NCI-H1436 (cell line): ENCODE data around the gene HMCN2.

Experiments
- DNase-seq: peaks from one replicate; lab custom pipeline; 2025; lab: John Stamatoyannopoulos, UW

The HMCN2 gene

GRCh38 chr9:130290291-130291181, 25.0 kb downstream of the HMCN2 start:
- no peak for DNase-seq

GRCh38 chr9:130291474-130291873, 25.9 kb downstream of the HMCN2 start:
- DNase-seq = no peak

- DNase-seq = no peak
These were observed 26.5 kb downstream of the HMCN2 start for GRCh38 chr9:130292106-130292505.

- DNase-seq = no peak
These were observed 29.1 kb downstream of the HMCN2 start for GRCh38 chr9:130294664-130295063.

GRCh38 chr9:130295431-130295830, 29.9 kb downstream of the HMCN2 start:
- no peak for DNase-seq

GRCh38 chr9:130295945-130296782, 30.6 kb downstream of the HMCN2 start:
- DNase-seq = no peak

GRCh38 chr9:130296783-130297055, 31.2 kb downstream of the HMCN2 start:
- no peak for DNase-seq

GRCh38 chr9:130297371-130297770, 31.8 kb downstream of the HMCN2 start:
- no peak for DNase-seq

- DNase-seq = no peak
These were observed 33.2 kb downstream of the HMCN2 start for GRCh38 chr9:130298662-130299279.

GRCh38 chr9:130299785-130300615, 34.4 kb downstream of the HMCN2 start:
- DNase-seq = no peak

GRCh38 chr9:130300739-130301138, 35.2 kb downstream of the HMCN2 start:
- no peak for DNase-seq

GRCh38 chr9:130301483-130302286, 36.1 kb downstream of the HMCN2 start:
- no peak for DNase-seq

- no peak for DNase-seq
These were observed 37.4 kb downstream of the HMCN2 start for GRCh38 chr9:130302785-130303612.

- DNase-seq = no peak
These were observed 38.1 kb downstream of the HMCN2 start for GRCh38 chr9:130303613-130304055.

- DNase-seq = no peak
These were observed 38.6 kb downstream of the HMCN2 start for GRCh38 chr9:130304116-130304515.

GRCh38 chr9:130304643-130305042, 39.1 kb downstream of the HMCN2 start:
- no peak for DNase-seq

- no peak for DNase-seq
These were observed 39.8 kb downstream of the HMCN2 start for GRCh38 chr9:130305381-130305780.

- no peak for DNase-seq
These were observed 41.5 kb downstream of the HMCN2 start for GRCh38 chr9:130306823-130307666.

- no peak for DNase-seq
These were observed 42.0 kb downstream of the HMCN2 start for GRCh38 chr9:130307667-130307943.
